Gastroesophageal sphincter (tissue), 3 donors: ENCODE results near the gene GIMAP4.

ENCODE experiments used
- EP300 ChIP-seq: sonication (generic); formaldehyde crosslinking; IDR thresholded peaks from one replicate; pipeline ENCODE4 v1.6.1; 2017; ENCODE audit warnings: antibody characterized with exemption, mild to moderate bottlenecking
- POLR2A ChIP-seq, 2 donors: fragments of 450-650 bp; IDR thresholded peaks; one replicate each; pipeline ENCODE4 v1.6.1; 2017; ENCODE audit warnings: antibody characterized with exemption in 2 of 2, mild to moderate bottlenecking in 2 of 2, moderate library complexity in 1 of 2
- TF ChIP-seq, protein P1 (sequence below), 4 experiments: fragments of 200-600 bp in 2 of 4; fragments of 450-650 bp in 2 of 4; sonication (generic) in 1 of 4; IDR thresholded peaks; one replicate each; pipeline ENCODE4 v1.5.1; 2017 to 2019; ENCODE audit warnings: antibody characterized with exemption in 4 of 4, mild to moderate bottlenecking in 2 of 4, moderate library complexity in 2 of 4

DNA sequence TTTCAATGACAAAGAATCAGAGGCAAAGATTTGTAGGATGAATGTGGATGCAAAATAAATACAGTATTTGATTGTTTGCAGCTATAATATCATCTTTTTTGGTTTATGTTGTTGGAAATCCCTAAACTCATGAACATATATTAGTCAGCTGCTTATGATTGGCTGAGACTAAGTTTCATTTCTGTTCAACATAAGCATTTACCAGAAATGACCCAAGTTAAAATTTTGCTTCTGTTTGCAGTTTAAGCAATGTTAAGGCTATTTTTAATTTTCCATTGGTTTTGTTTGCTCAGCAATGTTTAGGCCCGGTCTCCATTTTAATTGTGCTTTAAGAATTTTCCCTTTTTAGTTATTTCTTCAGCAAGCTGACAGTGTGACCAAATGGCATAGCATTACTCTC, 43.0 kb downstream of the GIMAP4 start:
- TF ChIP-seq, protein P1, sequence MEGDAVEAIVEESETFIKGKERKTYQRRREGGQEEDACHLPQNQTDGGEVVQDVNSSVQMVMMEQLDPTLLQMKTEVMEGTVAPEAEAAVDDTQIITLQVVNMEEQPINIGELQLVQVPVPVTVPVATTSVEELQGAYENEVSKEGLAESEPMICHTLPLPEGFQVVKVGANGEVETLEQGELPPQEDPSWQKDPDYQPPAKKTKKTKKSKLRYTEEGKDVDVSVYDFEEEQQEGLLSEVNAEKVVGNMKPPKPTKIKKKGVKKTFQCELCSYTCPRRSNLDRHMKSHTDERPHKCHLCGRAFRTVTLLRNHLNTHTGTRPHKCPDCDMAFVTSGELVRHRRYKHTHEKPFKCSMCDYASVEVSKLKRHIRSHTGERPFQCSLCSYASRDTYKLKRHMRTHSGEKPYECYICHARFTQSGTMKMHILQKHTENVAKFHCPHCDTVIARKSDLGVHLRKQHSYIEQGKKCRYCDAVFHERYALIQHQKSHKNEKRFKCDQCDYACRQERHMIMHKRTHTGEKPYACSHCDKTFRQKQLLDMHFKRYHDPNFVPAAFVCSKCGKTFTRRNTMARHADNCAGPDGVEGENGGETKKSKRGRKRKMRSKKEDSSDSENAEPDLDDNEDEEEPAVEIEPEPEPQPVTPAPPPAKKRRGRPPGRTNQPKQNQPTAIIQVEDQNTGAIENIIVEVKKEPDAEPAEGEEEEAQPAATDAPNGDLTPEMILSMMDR (IDR thresholded peaks at IDR 0.05), result no peak
- TF ChIP-seq POLR2A (IDR thresholded peaks at IDR 0.05), result no peak
- TF ChIP-seq EP300, result no peak
